ENCODE data around the gene TSSK6. TPM values are rescaled to one million over a fixed set of nuclear protein-coding genes. Genes with fewer than 3 reads are reported as not detected.

Gene TSSK6
- total and polyA plus RNA-seq, 11 donors = 0.28 to 1.0 (median 0.54) TPM

DNA sequence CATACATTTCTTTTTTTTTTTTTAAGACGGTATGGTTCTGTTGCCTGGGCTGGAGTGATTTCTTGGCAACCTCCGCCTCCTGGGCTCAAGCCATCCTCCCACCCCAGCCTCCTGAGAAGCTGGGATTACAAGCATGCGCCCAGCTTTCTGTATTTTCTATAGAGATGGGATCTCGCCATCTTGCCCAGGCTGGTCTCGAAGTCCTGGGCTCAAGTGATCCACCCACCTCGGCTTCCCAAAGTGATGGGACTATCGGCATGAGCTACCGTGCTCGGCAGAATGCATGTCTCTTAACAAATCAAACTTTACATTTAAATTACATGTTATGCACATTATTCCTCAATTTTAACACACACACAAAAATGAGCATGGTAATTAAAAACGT is 1.9 kb upstream of the TSSK6 start:
- no peak for DNase-seq
- peaks cover 0 to 49% (median 29%) of the 10 kb centered on the region in 12 donors for H3K4me1 ChIP-seq
- H3K27ac ChIP-seq = peak overlapping the region in 2 of 12 donors; percentile 90 to 92
- H3K9me3 ChIP-seq = peaks cover 0 to 5% (median 0%) of the 10 kb centered on the region in 12 donors
- no peak for TF ChIP-seq POLR2A (IDR thresholded peaks at IDR 0.05)
- no peak for TF ChIP-seq CTCF (IDR thresholded peaks at IDR 0.05)
- no peaks in the 10 kb centered on the region for H3K27me3 ChIP-seq
- H3K4me3 ChIP-seq = peak overlapping the region in 10 of 12 donors; percentile 56 to 95 (median 77)
- intact Hi-C loops (cut with DNase I) = no loop called here
- WGBS, 4 donors = 79 to 86% (median 83%) methylated on average over 10 of the region's 10 CpGs
- H3K36me3 ChIP-seq = peaks cover 0 to 22% (median 17%) of the 10 kb centered on the region in 9 donors
- no peak for ATAC-seq

DNA sequence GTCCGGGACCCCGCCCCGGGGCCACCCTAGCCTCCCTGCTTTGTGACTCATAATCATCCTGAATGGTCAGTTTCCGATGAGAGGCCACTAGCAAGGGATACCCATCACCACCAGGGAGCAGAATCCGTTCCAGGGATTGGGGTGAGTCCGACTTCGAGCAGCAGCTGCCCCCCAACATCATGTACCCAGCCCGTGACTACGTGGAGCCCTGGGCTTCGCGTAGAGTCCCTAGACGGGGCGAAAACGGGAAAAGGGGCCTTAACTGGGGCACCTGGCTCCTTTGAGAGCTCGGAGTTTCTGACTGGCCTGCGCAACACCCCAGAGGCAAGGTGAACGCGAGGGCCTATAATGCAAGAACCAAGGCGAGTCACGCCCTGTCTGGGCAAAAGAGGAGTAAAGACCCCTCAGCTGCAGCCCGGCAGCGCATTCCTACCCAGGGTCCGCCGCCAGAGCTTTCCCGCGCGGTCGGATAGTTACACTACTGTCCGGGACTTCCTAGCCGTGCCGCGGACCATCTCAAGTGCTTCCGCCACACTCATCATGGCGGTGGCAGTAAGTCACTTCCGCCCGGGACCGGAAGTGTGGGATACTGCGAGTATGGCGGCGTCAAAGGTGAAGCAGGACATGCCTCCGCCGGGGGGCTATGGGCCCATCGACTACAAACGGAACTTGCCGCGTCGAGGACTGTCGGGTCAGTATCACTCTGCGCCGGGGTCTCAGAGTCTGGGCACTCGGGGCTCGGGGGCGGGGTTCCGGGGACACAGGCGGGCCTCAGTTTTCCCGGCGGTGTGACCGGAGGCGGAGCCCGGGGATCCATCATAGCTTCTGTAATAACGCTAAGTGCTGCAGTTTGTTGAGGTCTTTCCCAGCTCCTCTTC is 533 bp upstream of the TSSK6 start, which contains the start of gene NDUFA13:
Gene NDUFA13 (plus strand): TSS at position 584 of the 878 bp plus-strand sequence. CDS start 14 bp downstream, at position 598.
- TF ChIP-seq POLR2A (IDR thresholded peaks at IDR 0.05) = peak in 1 of 2 donors; percentile 63
- TF ChIP-seq CTCF (IDR thresholded peaks at IDR 0.05) = peak in 2 of 12 donors; percentile 5 to 7
- Histone ChIP-seq H3K27ac (peak within 1 kb of the TSS; percentile 72 to 93 (median 88)), H3K36me3 (peaks cover 0 to 19% (median 17%) of the 10 kb centered on the region in 9 donors), H3K4me1 (peaks cover 0 to 49% (median 29%) of the 10 kb centered on the region in 12 donors), H3K4me3 (peak within 1 kb of the TSS; percentile 56 to 95 (median 77)), H3K9me3 (peaks cover 0 to 5% (median 0%) of the 10 kb centered on the region in 12 donors), H3K27me3 (no peaks in the 10 kb centered on the region)
- ATAC-seq (peak; percentile 91 to 94 (median 92)), DNase-seq (peak; percentile 91 to 95 (median 93))
- intact Hi-C loops (cut with DNase I) = no loop called here
- WGBS, 4 donors = 2 to 11% (median 7%) methylated on average over 44 to 61 of the region's 61 CpGs

GRCh38 chr19:19514215-19514657 is 1.1 kb downstream of the TSSK6 start:
- H3K36me3 ChIP-seq = peaks cover 0 to 7% (median 3%) of the 10 kb centered on the region in 9 donors
- 13 to 27% (median 14%) methylated on average over 34 to 46 of the region's 46 CpGs for WGBS, 4 donors
- H3K9me3 ChIP-seq = peaks cover 0 to 5% (median 0%) of the 10 kb centered on the region in 12 donors
- H3K4me1 ChIP-seq = peaks cover 0 to 42% (median 26%) of the 10 kb centered on the region in 12 donors
- peak overlapping the region in 4 of 12 donors; percentile 6 to 72 (median 33) for H3K27ac ChIP-seq
- no peak for TF ChIP-seq CTCF (IDR thresholded peaks at IDR 0.05)
- peak in 1 of 2 donors; percentile 32 for TF ChIP-seq POLR2A (IDR thresholded peaks at IDR 0.05)
- peak in 3 of 4 donors; percentile 37 to 56 (median 43) for ATAC-seq
- intact Hi-C loops (cut with DNase I) = no loop called here
- DNase-seq = peak; percentile 78 to 95 (median 90)
- H3K4me3 ChIP-seq = peak overlapping the region in 10 of 12 donors; percentile 13 to 47 (median 39)
- H3K27me3 ChIP-seq = no peaks in the 10 kb centered on the region

- DNase-seq (no peak), ATAC-seq (no peak)
- Histone ChIP-seq H3K4me1 (peaks cover 0 to 39% (median 24%) of the 10 kb centered on the region in 12 donors), H3K27me3 (no peaks in the 10 kb centered on the region), H3K36me3 (peaks cover 0 to 4% (median 0%) of the 10 kb centered on the region in 9 donors), H3K4me3 (peak overlapping the region in 10 of 12 donors; percentile 13 to 47 (median 39)), H3K27ac (peak overlapping the region in 3 of 12 donors; percentile 20 to 72 (median 46)), H3K9me3 (peaks cover 0 to 5% (median 0%) of the 10 kb centered on the region in 12 donors)
- intact Hi-C loops (cut with DNase I) = no loop called here
- no peak for TF ChIP-seq POLR2A (IDR thresholded peaks at IDR 0.05)
- 81 to 89% (median 82%) methylated on average over 15 to 17 of the region's 17 CpGs for WGBS, 4 donors
Observed at GRCh38 chr19:19513682-19514081, 1.7 kb downstream of the TSSK6 start.
